ENCODE data around the gene GUCY1A2. TPM values are rescaled to one million over a fixed set of nuclear protein-coding genes. Genes with fewer than 3 reads are reported as not detected.

GUCY1A2 gene
- total and polyA plus RNA-seq, 2 donors (not counting 3 experiments of a cell fraction or from before 2014, with no cell fraction given), result 0.02 to 0.03 TPM

GRCh38 chr11:107020594-107020993 is 2.3 kb upstream of the GUCY1A2 start:
- H3K36me3 ChIP-seq (ENCODE audit: control insufficient read depth in 2 of 2, extremely low read depth in 1 of 2, insufficient read depth in 2 of 2, low read length in 2 of 2), result no peaks in the 10 kb centered on the region
- H4K20me1 ChIP-seq (replicated peaks; ENCODE audit: control insufficient read depth, extremely low read depth, insufficient read depth, low read length), result no peaks in the 10 kb centered on the region
- H3K4me2 ChIP-seq (ENCODE audit: insufficient read depth, low read length), result no peak overlapping the region
- H2AFZ ChIP-seq (ENCODE audit: low read depth, low read length), result no peak overlapping the region
- peaks cover 4% of the 10 kb centered on the region for H3K4me1 ChIP-seq (ENCODE audit: control insufficient read depth, extremely low read depth, insufficient read depth, low read length)
- no peaks in the 10 kb centered on the region for H3K9me3 ChIP-seq (replicated peaks; ENCODE audit: control insufficient read depth, insufficient read depth, low read length)
- no peaks in the 10 kb centered on the region for H3K9me1 ChIP-seq (replicated peaks; ENCODE audit: control insufficient read depth, extremely low read depth, insufficient read depth, low read length)
- ChIA-PET POLR2A (no interaction called here), CTCF (no interaction called here)
- no peak for TF ChIP-seq EZH2 (IDR thresholded peaks at IDR 0.05; ENCODE audit: borderline replicate concordance, low read depth, low read length, severe bottlenecking)
- TF ChIP-seq GATA2 (IDR thresholded peaks at IDR 0.05; ENCODE audit: insufficient read depth, insufficient read length, low read depth, low read length), result no peak
- no peak for TF ChIP-seq MAX (IDR thresholded peaks at IDR 0.05; ENCODE audit: insufficient read depth, insufficient read length)
- no peak for TF ChIP-seq FOS (IDR thresholded peaks at IDR 0.05; ENCODE audit: borderline replicate concordance, insufficient read depth, low read length)
- no peak for TF ChIP-seq POLR2AphosphoS5 (IDR thresholded peaks at IDR 0.05; ENCODE audit: insufficient read depth, low read depth, low read length)
- TF ChIP-seq MYC (IDR thresholded peaks at IDR 0.05; ENCODE audit: low read depth, low read length), result no peak
- no peak for TF ChIP-seq JUN (IDR thresholded peaks at IDR 0.05; ENCODE audit: borderline replicate concordance, insufficient read depth, insufficient read length, low read depth)
- TF ChIP-seq CTCF (IDR thresholded peaks at IDR 0.05; ENCODE audit: extremely low read depth in 1 of 2, insufficient read depth in 1 of 2, low read depth in 1 of 2, low read length in 2 of 2), result no peak
- no peak for TF ChIP-seq POLR2A (IDR thresholded peaks at IDR 0.05; ENCODE audit: low read depth, low read length)
- intact Hi-C loops (cut with micrococcal nuclease), result no loop called here
- BruUV-seq (replicated peaks), result no TSS peak
- no peaks in the 10 kb centered on the region for H3K79me2 ChIP-seq (ENCODE audit: control insufficient read depth, insufficient read depth, low read length)
- peaks cover 14 to 23% of the 10 kb centered on the region in 2 experiments for H3K27me3 ChIP-seq (ENCODE audit: control insufficient read depth in 2 of 2, insufficient read depth in 2 of 2, low read length in 2 of 2)
- no peak overlapping the region for H3K4me3 ChIP-seq (replicated peaks in 1 of 3; ENCODE audit: insufficient read depth in 1 of 3, low read depth in 1 of 3, low read length in 3 of 3)
- DNase-seq (ENCODE audit: low read depth, low spot score) (no peak), FAIRE-seq (no peak)
- no peak overlapping the region for H3K27ac ChIP-seq (ENCODE audit: insufficient read depth, low read depth, low read length)
- no peak overlapping the region for H3K9ac ChIP-seq (replicated peaks; ENCODE audit: extremely low read depth, insufficient read depth, low read length)
- dilution Hi-C loops (cut with MboI; ENCODE audit: extremely low pct_ligation_motif_present, low sequenced_read_pairs), result no loop called here
